ENCODE results near the gene PALM.
"Not testable (repeated sequence)": the region's sequence is repeated elsewhere in the genome, so short reads cannot be mapped to it uniquely, and the experiment has no call there.

Gene PALM

DNA sequence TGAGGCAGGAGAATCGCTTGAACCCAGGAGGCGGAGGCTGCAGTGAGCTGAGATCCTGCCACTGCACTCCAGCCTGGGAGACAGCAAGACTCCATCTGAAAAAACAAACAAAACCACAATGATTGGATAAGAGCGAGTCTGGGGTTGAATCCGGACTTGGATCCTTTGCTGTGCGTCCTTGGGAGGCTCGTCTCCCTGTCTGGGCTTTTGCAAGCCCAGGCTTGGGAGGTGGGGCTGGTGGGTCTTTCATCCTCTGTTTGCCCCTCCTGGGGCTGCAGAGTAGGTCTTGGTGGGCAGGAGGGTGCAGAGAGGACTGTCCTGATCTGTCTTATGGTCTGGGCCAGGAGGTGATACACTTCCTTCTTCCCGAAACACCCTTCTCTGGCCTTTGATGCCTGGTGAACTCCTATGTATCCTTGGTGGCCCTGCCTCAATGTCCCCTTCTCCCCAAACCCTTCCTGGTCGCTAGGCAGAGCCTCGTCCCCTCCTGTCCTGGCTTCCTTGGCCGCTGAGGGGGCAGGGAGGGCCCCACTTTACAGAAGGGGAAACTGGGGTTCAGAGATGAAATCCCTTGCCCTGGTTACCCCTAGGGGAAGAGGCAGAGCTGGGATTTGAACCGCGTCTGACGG, 16.8 kb downstream of the PALM start:
- peaks cover 5% of the 10 kb centered on the region; the same call in 1 of the 2 replicates for H3K27me3 ChIP-seq (ENCODE audit: insufficient read depth, low read length)
- H4K20me1 ChIP-seq (ENCODE audit: insufficient read depth, low read length): no peaks in the 10 kb centered on the region
- TF ChIP-seq, protein P1, sequence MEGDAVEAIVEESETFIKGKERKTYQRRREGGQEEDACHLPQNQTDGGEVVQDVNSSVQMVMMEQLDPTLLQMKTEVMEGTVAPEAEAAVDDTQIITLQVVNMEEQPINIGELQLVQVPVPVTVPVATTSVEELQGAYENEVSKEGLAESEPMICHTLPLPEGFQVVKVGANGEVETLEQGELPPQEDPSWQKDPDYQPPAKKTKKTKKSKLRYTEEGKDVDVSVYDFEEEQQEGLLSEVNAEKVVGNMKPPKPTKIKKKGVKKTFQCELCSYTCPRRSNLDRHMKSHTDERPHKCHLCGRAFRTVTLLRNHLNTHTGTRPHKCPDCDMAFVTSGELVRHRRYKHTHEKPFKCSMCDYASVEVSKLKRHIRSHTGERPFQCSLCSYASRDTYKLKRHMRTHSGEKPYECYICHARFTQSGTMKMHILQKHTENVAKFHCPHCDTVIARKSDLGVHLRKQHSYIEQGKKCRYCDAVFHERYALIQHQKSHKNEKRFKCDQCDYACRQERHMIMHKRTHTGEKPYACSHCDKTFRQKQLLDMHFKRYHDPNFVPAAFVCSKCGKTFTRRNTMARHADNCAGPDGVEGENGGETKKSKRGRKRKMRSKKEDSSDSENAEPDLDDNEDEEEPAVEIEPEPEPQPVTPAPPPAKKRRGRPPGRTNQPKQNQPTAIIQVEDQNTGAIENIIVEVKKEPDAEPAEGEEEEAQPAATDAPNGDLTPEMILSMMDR (IDR thresholded peaks at IDR 0.05; ENCODE audit: low read length): no peak
- no peak for TF ChIP-seq EZH2 (IDR thresholded peaks at IDR 0.05; ENCODE audit: borderline replicate concordance, low read length)
- no peaks in the 10 kb centered on the region for H3K9me3 ChIP-seq (ENCODE audit: low read length)
- no peak overlapping the region for H3K27ac ChIP-seq (ENCODE audit: low read depth, low read length, poor library complexity, severe bottlenecking)
- no peaks in the 10 kb centered on the region for H3K9me2 ChIP-seq (ENCODE audit: low read depth, low read length)
- H3K4me3 ChIP-seq (ENCODE audit: low read depth, low read length, poor library complexity, severe bottlenecking): no peak overlapping the region
- H3F3A ChIP-seq (ENCODE audit: insufficient read depth, low read length): no peaks in the 10 kb centered on the region
- no peak overlapping the region for H3K4me2 ChIP-seq (ENCODE audit: low read length)
- H3K79me2 ChIP-seq (ENCODE audit: insufficient read depth, low read length): no peaks in the 10 kb centered on the region
- no peaks in the 10 kb centered on the region for H3K4me1 ChIP-seq (ENCODE audit: insufficient read depth, low read length, severe bottlenecking)
- no peak overlapping the region for H3K9ac ChIP-seq (ENCODE audit: low read length)
- no peak overlapping the region for H2AFZ ChIP-seq (ENCODE audit: low read length)
- H3K36me3 ChIP-seq (ENCODE audit: insufficient read depth, low read length): no peaks in the 10 kb centered on the region

DNA sequence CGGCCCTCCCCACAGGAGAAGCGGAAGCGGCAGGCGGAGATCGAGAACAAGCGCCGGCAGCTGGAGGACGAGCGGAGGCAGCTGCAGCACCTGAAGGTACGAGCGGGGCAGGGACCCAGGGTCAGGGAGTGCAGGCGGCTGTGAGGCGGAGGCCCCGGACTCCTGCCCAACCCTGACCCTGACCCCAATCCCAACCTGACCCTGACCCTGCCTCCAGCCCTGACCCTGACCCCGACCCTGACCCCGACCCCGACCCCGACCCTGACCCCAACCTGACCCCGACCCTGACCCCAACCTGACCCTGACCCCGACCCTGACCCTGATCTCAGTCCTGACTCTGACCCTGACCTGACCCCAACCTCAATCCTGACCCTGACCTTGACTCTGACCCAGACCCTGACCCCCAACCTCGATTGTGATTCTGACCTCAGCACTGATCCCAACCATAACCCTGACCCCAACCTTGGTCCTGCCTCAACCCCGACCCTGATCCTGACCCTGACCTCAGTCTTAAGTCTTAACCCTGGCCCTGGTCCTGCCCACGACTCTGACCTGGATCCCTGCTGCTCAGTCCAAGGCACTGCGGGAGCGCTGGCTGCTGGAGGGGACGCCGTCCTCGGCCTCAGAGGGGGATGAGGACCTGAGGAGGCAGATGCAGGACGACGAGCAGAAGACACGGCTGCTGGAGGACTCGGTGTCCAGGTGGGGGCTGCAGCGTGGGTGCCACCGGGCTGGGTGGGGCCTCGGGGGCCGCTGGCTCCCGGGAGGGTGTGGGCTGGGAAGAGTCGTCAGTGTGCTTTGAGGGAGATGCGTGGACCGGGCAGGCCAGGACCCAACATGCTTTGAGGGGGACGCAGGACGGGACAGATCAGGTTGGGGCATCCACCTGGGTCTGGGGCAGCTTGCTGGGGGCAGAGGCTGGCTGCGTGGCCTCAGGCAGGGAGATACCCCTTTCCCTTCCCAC, 18.5 kb downstream of the PALM start:
- no peaks in the 10 kb centered on the region for H3K9me3 ChIP-seq (ENCODE audit: low read length)
- no peak overlapping the region for H3K4me3 ChIP-seq (ENCODE audit: low read depth, low read length, poor library complexity, severe bottlenecking)
- H3K27ac ChIP-seq (ENCODE audit: low read depth, low read length, poor library complexity, severe bottlenecking): no peak overlapping the region
- H3K27me3 ChIP-seq (ENCODE audit: insufficient read depth, low read length): peaks cover 10% of the 10 kb centered on the region; the same call in 1 of the 2 replicates
- H4K20me1 ChIP-seq (ENCODE audit: insufficient read depth, low read length): no peaks in the 10 kb centered on the region
- TF ChIP-seq, protein P1 (IDR thresholded peaks at IDR 0.05; ENCODE audit: low read length): no peak
- no peak for TF ChIP-seq EZH2 (IDR thresholded peaks at IDR 0.05; ENCODE audit: borderline replicate concordance, low read length)
- no peak overlapping the region for H2AFZ ChIP-seq (ENCODE audit: low read length)
- H3K9me2 ChIP-seq (ENCODE audit: low read depth, low read length): no peaks in the 10 kb centered on the region
- H3K36me3 ChIP-seq (ENCODE audit: insufficient read depth, low read length): no peaks in the 10 kb centered on the region
- no peaks in the 10 kb centered on the region for H3F3A ChIP-seq (ENCODE audit: insufficient read depth, low read length)
- no peak overlapping the region for H3K9ac ChIP-seq (ENCODE audit: low read length)
- no peaks in the 10 kb centered on the region for H3K4me1 ChIP-seq (ENCODE audit: insufficient read depth, low read length, severe bottlenecking)
- no peaks in the 10 kb centered on the region for H3K79me2 ChIP-seq (ENCODE audit: insufficient read depth, low read length)
- H3K4me2 ChIP-seq (ENCODE audit: low read length): no peak overlapping the region

DNA sequence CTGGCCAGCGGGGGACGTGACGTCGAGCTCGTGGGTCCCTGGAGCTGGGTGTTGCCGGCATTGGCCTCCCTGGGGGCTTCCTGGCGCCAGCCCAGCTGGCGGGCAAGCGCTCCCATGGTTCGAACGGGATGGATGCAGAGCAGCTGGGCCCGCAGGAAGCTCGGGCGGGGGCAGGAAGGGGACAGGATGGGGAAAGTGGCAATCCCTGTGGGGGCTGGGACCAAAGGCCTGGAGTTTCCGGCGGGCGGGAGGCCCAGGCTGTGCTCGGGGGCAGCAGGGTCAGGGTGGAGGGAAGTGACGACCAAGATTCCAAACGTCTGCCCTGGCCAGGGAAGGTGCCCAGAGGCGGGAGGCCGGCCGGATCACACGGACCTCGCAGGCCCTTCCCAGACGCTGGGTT, 19.3 kb downstream of the PALM start:
- H3K4me2 ChIP-seq (ENCODE audit: low read length): no peak overlapping the region

DNA sequence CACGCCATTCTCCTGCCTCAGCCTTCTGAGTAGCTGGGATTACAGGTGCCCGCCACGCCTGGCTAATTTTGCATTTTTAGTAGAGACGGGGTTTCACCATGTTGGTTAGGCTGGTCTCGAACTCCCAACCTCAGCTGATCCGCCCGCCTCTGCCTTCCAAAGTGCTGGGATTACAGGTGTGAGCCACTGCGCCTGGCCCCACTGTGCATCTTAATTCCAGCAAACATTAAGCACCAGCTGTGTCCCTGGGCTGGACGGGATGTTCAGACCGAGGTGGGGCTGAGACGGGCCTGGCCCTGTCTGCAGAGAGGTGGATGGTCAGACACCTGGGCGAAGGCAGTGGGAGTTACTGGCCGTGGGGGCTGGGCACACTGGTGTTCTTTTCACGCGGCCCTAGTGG, 20.8 kb downstream of the PALM start:
- not testable (repeated sequence) for H3K9ac ChIP-seq (ENCODE audit: low read length); H3K4me3 ChIP-seq (ENCODE audit: low read depth, low read length, poor library complexity, severe bottlenecking); H3K9me2 ChIP-seq (ENCODE audit: low read depth, low read length); H3K4me2 ChIP-seq (ENCODE audit: low read length); H3K27ac ChIP-seq (ENCODE audit: low read depth, low read length, poor library complexity, severe bottlenecking); H3K4me1 ChIP-seq (ENCODE audit: insufficient read depth, low read length, severe bottlenecking); H3F3A ChIP-seq (ENCODE audit: insufficient read depth, low read length); H3K36me3 ChIP-seq (ENCODE audit: insufficient read depth, low read length); H4K20me1 ChIP-seq (ENCODE audit: insufficient read depth, low read length); H3K9me3 ChIP-seq (ENCODE audit: low read length); H3K79me2 ChIP-seq (ENCODE audit: insufficient read depth, low read length); H2AFZ ChIP-seq (ENCODE audit: low read length)
- H3K27me3 ChIP-seq (ENCODE audit: insufficient read depth, low read length): peaks cover 15% of the 10 kb centered on the region; the same call in 1 of the 2 replicates

More for the DNA sequence above, 19.3 kb downstream of the PALM start:
- no peaks in the 10 kb centered on the region for H3K36me3 ChIP-seq (ENCODE audit: insufficient read depth, low read length)
- H3K4me3 ChIP-seq (ENCODE audit: low read depth, low read length, poor library complexity, severe bottlenecking): no peak overlapping the region
- H3K4me1 ChIP-seq (ENCODE audit: insufficient read depth, low read length, severe bottlenecking): no peaks in the 10 kb centered on the region
- no peak overlapping the region for H3K27ac ChIP-seq (ENCODE audit: low read depth, low read length, poor library complexity, severe bottlenecking)
- H3K9me2 ChIP-seq (ENCODE audit: low read depth, low read length): no peaks in the 10 kb centered on the region
- H3K27me3 ChIP-seq (ENCODE audit: insufficient read depth, low read length): peaks cover 13% of the 10 kb centered on the region; the same call in 1 of the 2 replicates
- H3K9me3 ChIP-seq (ENCODE audit: low read length): no peaks in the 10 kb centered on the region
- no peaks in the 10 kb centered on the region for H3F3A ChIP-seq (ENCODE audit: insufficient read depth, low read length)
- H3K9ac ChIP-seq (ENCODE audit: low read length): no peak overlapping the region
- H4K20me1 ChIP-seq (ENCODE audit: insufficient read depth, low read length): no peaks in the 10 kb centered on the region
- H2AFZ ChIP-seq (ENCODE audit: low read length): no peak overlapping the region
- TF ChIP-seq EZH2 (IDR thresholded peaks at IDR 0.05; ENCODE audit: borderline replicate concordance, low read length): no peak
- TF ChIP-seq, protein P1 (IDR thresholded peaks at IDR 0.05; ENCODE audit: low read length): no peak
- H3K79me2 ChIP-seq (ENCODE audit: insufficient read depth, low read length): no peaks in the 10 kb centered on the region

Data from OCI-LY1 (cell line).